ENCODE measurements around the gene C10orf90.

Gene C10orf90

GRCh38 chr10:126459878-126460481, 210.5 kb downstream of the C10orf90 start:
- TF ChIP-seq Cebpa-rat (IDR thresholded peaks at IDR 0.05), result no peak
- Histone ChIP-seq H3K27ac (no peak overlapping the region), H3K4me3 (no peak overlapping the region), H3K9ac (no peak overlapping the region), H3K4me2 (no peak overlapping the region), H4K20me1 (no peaks in the 10 kb centered on the region), H3K9me3 (replicated peaks in 1 of 11) (no peaks in the 10 kb centered on the region), H3K27me3 (no peaks in the 10 kb centered on the region), H3K4me1 (peaks cover 0 to 9% (median 0%) of the 10 kb centered on the region in 10 experiments; a peak in 6 of 20 replicates), H3K36me3 (no peaks in the 10 kb centered on the region)

GRCh38 chr10:126459032-126459831, 211.3 kb downstream of the C10orf90 start:
- H3K9me3 ChIP-seq (replicated peaks in 1 of 11), result no peaks in the 10 kb centered on the region
- no peak overlapping the region for H3K4me3 ChIP-seq
- no peak overlapping the region for H3K27ac ChIP-seq
- no peak overlapping the region for H3K4me2 ChIP-seq
- no peaks in the 10 kb centered on the region for H4K20me1 ChIP-seq
- H3K4me1 ChIP-seq, result peaks cover 0 to 3% (median 0%) of the 10 kb centered on the region in 10 experiments; a peak in 5 of 20 replicates
- H3K9ac ChIP-seq, result no peak overlapping the region
- H3K27me3 ChIP-seq, result no peaks in the 10 kb centered on the region
- H3K36me3 ChIP-seq, result no peaks in the 10 kb centered on the region
- no peak for TF ChIP-seq Cebpa-rat (IDR thresholded peaks at IDR 0.05)

GRCh38 chr10:126458466-126458865, 212.0 kb downstream of the C10orf90 start:
- no peaks in the 10 kb centered on the region for H3K4me1 ChIP-seq
- H3K9ac ChIP-seq, result no peak overlapping the region
- no peak overlapping the region for H3K27ac ChIP-seq
- H4K20me1 ChIP-seq, result no peaks in the 10 kb centered on the region
- no peak overlapping the region for H3K4me2 ChIP-seq
- no peaks in the 10 kb centered on the region for H3K36me3 ChIP-seq
- H3K4me3 ChIP-seq, result no peak overlapping the region
- no peaks in the 10 kb centered on the region for H3K9me3 ChIP-seq (replicated peaks in 1 of 11)
- TF ChIP-seq Cebpa-rat (IDR thresholded peaks at IDR 0.05), result no peak
- H3K27me3 ChIP-seq, result no peaks in the 10 kb centered on the region

GRCh38 chr10:126456632-126457031, 213.9 kb downstream of the C10orf90 start:
- Histone ChIP-seq H3K9me3 (replicated peaks in 1 of 11) (no peaks in the 10 kb centered on the region), H3K4me3 (no peak overlapping the region), H3K9ac (no peak overlapping the region), H3K27ac (no peak overlapping the region), H4K20me1 (no peaks in the 10 kb centered on the region), H3K27me3 (no peaks in the 10 kb centered on the region), H3K36me3 (no peaks in the 10 kb centered on the region), H3K4me2 (no peak overlapping the region), H3K4me1 (no peaks in the 10 kb centered on the region)
- no peak for TF ChIP-seq Cebpa-rat (IDR thresholded peaks at IDR 0.05)

GRCh38 chr10:126455766-126456405, 214.6 kb downstream of the C10orf90 start:
- H3K9ac ChIP-seq, result no peak overlapping the region
- H3K4me1 ChIP-seq, result no peaks in the 10 kb centered on the region
- H3K36me3 ChIP-seq, result no peaks in the 10 kb centered on the region
- no peaks in the 10 kb centered on the region for H3K27me3 ChIP-seq
- H3K4me3 ChIP-seq, result no peak overlapping the region
- no peaks in the 10 kb centered on the region for H3K9me3 ChIP-seq (replicated peaks in 1 of 11)
- H4K20me1 ChIP-seq, result no peaks in the 10 kb centered on the region
- no peak for TF ChIP-seq Cebpa-rat (IDR thresholded peaks at IDR 0.05)
- H3K27ac ChIP-seq, result no peak overlapping the region
- no peak overlapping the region for H3K4me2 ChIP-seq

GRCh38 chr10:126455036-126455765, 215.3 kb downstream of the C10orf90 start:
- Histone ChIP-seq H3K9me3 (replicated peaks in 1 of 11) (no peaks in the 10 kb centered on the region), H3K9ac (no peak overlapping the region), H3K4me1 (no peaks in the 10 kb centered on the region), H4K20me1 (no peaks in the 10 kb centered on the region), H3K27me3 (no peaks in the 10 kb centered on the region), H3K4me3 (no peak overlapping the region), H3K27ac (no peak overlapping the region), H3K4me2 (no peak overlapping the region), H3K36me3 (no peaks in the 10 kb centered on the region)
- TF ChIP-seq Cebpa-rat (IDR thresholded peaks at IDR 0.05), result no peak

- TF ChIP-seq Cebpa-rat (IDR thresholded peaks at IDR 0.05), result no peak
- no peak overlapping the region for H3K27ac ChIP-seq
- H3K36me3 ChIP-seq, result no peaks in the 10 kb centered on the region
- no peaks in the 10 kb centered on the region for H3K27me3 ChIP-seq
- H3K4me3 ChIP-seq, result no peak overlapping the region
- no peaks in the 10 kb centered on the region for H3K4me1 ChIP-seq
- H3K9ac ChIP-seq, result no peak overlapping the region
- no peaks in the 10 kb centered on the region for H3K9me3 ChIP-seq (replicated peaks in 1 of 11)
- no peak overlapping the region for H3K4me2 ChIP-seq
- no peaks in the 10 kb centered on the region for H4K20me1 ChIP-seq
These were observed 216.3 kb downstream of the C10orf90 start for GRCh38 chr10:126454045-126454751.

GRCh38 chr10:126452245-126452644, 218.2 kb downstream of the C10orf90 start:
- Histone ChIP-seq H3K27ac (no peak overlapping the region), H3K4me1 (no peaks in the 10 kb centered on the region), H3K4me2 (no peak overlapping the region), H4K20me1 (no peaks in the 10 kb centered on the region), H3K36me3 (no peaks in the 10 kb centered on the region), H3K4me3 (no peak overlapping the region), H3K9ac (no peak overlapping the region), H3K27me3 (no peaks in the 10 kb centered on the region), H3K9me3 (replicated peaks in 1 of 11) (no peaks in the 10 kb centered on the region)
- no peak for TF ChIP-seq Cebpa-rat (IDR thresholded peaks at IDR 0.05)

GRCh38 chr10:126448091-126448490, 222.4 kb downstream of the C10orf90 start:
- Histone ChIP-seq H4K20me1 (no peaks in the 10 kb centered on the region), H3K4me2 (no peak overlapping the region), H3K9me3 (replicated peaks in 1 of 11) (no peaks in the 10 kb centered on the region; a peak in 2 of 22 replicates), H3K4me1 (no peaks in the 10 kb centered on the region), H3K27ac (no peak overlapping the region), H3K9ac (no peak overlapping the region), H3K36me3 (no peaks in the 10 kb centered on the region), H3K27me3 (no peaks in the 10 kb centered on the region), H3K4me3 (no peak overlapping the region)
- TF ChIP-seq Cebpa-rat (IDR thresholded peaks at IDR 0.05), result no peak
